ENCODE measurements around the gene LRP5. TPM values are rescaled to one million over a fixed set of nuclear protein-coding genes. Genes with fewer than 3 reads are reported as not detected.

LRP5 gene
- polyA plus RNA-seq, 4 donors: 39.7 to 122 (median 78.4) TPM

- Histone ChIP-seq H3K9me3 (ENCODE audit: control insufficient read depth in 2 of 2, insufficient read depth in 1 of 2, low read depth in 1 of 2, low read length in 1 of 2) (no peaks in the 10 kb centered on the region), H3K27me3 (ENCODE audit: control insufficient read depth in 3 of 3, insufficient read depth in 3 of 3, low read length in 3 of 3) (no peaks in the 10 kb centered on the region), H3K4me1 (ENCODE audit: control insufficient read depth in 3 of 3, insufficient read depth in 2 of 3, low read depth in 1 of 3, low read length in 2 of 3) (peaks cover 11 to 23% (median 13%) of the 10 kb centered on the region in 3 donors), H3K4me3 (ENCODE audit: low read depth in 1 of 3, low read length in 3 of 3) (no peak overlapping the region), H3K36me3 (ENCODE audit: control insufficient read depth in 3 of 3, insufficient read depth in 2 of 3, low read depth in 1 of 3, low read length in 3 of 3) (peaks cover 0 to 88% (median 6%) of the 10 kb centered on the region in 3 donors), H3K27ac (ENCODE audit: low read depth in 1 of 3, low read length in 2 of 3) (peak overlapping the region in 1 of 3 donors; percentile 66)
- peak in 1 of 2 donors; percentile 69 for DNase-seq
- no peak for FAIRE-seq
- 82 to 90% (median 84%) methylated on average over 15 of the region's 15 CpGs for WGBS, 3 donors
Measured at GRCh38 chr11:68402355-68403031, 90.1 kb downstream of the LRP5 start.

- FAIRE-seq (no peak), DNase-seq (no peak)
- Histone ChIP-seq H3K27me3 (ENCODE audit: control insufficient read depth in 3 of 3, insufficient read depth in 3 of 3, low read length in 3 of 3) (no peaks in the 10 kb centered on the region), H3K9me3 (ENCODE audit: control insufficient read depth in 2 of 2, insufficient read depth in 1 of 2, low read depth in 1 of 2, low read length in 1 of 2) (no peaks in the 10 kb centered on the region), H3K4me1 (ENCODE audit: control insufficient read depth in 3 of 3, insufficient read depth in 2 of 3, low read depth in 1 of 3, low read length in 2 of 3) (peaks cover 8 to 15% (median 13%) of the 10 kb centered on the region in 3 donors), H3K36me3 (ENCODE audit: control insufficient read depth in 3 of 3, insufficient read depth in 2 of 3, low read depth in 1 of 3, low read length in 3 of 3) (peaks cover 0 to 88% (median 6%) of the 10 kb centered on the region in 3 donors), H3K4me3 (ENCODE audit: low read depth in 1 of 3, low read length in 3 of 3) (no peak overlapping the region), H3K27ac (ENCODE audit: low read depth in 1 of 3, low read length in 2 of 3) (no peak overlapping the region)
- WGBS, 3 donors: 94 to 95% (median 95%) methylated on average over 18 of the region's 18 CpGs
Measured at GRCh38 chr11:68403424-68403823, 91.0 kb downstream of the LRP5 start.

GRCh38 chr11:68403831-68404230, 91.4 kb downstream of the LRP5 start:
- 90% methylated on average over 12 of the region's 12 CpGs for WGBS, 3 donors
- Histone ChIP-seq H3K36me3 (ENCODE audit: control insufficient read depth in 3 of 3, insufficient read depth in 2 of 3, low read depth in 1 of 3, low read length in 3 of 3) (peaks cover 0 to 91% (median 6%) of the 10 kb centered on the region in 3 donors), H3K27ac (ENCODE audit: low read depth in 1 of 3, low read length in 2 of 3) (no peak overlapping the region), H3K27me3 (ENCODE audit: control insufficient read depth in 3 of 3, insufficient read depth in 3 of 3, low read length in 3 of 3) (no peaks in the 10 kb centered on the region), H3K9me3 (ENCODE audit: control insufficient read depth in 2 of 2, insufficient read depth in 1 of 2, low read depth in 1 of 2, low read length in 1 of 2) (no peaks in the 10 kb centered on the region), H3K4me1 (ENCODE audit: control insufficient read depth in 3 of 3, insufficient read depth in 2 of 3, low read depth in 1 of 3, low read length in 2 of 3) (peaks cover 8 to 15% (median 13%) of the 10 kb centered on the region in 3 donors), H3K4me3 (ENCODE audit: low read depth in 1 of 3, low read length in 3 of 3) (no peak overlapping the region)
- FAIRE-seq (no peak), DNase-seq (no peak)

GRCh38 chr11:68406324-68407313, 94.2 kb downstream of the LRP5 start:
- no peak overlapping the region for H3K4me3 ChIP-seq (ENCODE audit: low read depth in 1 of 3, low read length in 3 of 3)
- H3K4me1 ChIP-seq (ENCODE audit: control insufficient read depth in 3 of 3, insufficient read depth in 2 of 3, low read depth in 1 of 3, low read length in 2 of 3): peaks cover 0 to 2% (median 0%) of the 10 kb centered on the region in 3 donors
- FAIRE-seq (no peak), DNase-seq (peak in 1 of 2 donors; percentile 20)
- peak overlapping the region in 1 of 3 donors; percentile 45 for H3K27ac ChIP-seq (ENCODE audit: low read depth in 1 of 3, low read length in 2 of 3)
- WGBS, 3 donors: 83 to 84% (median 84%) methylated on average over 34 of the region's 34 CpGs
- peaks cover 2 to 94% (median 6%) of the 10 kb centered on the region in 3 donors for H3K36me3 ChIP-seq (ENCODE audit: control insufficient read depth in 3 of 3, insufficient read depth in 2 of 3, low read depth in 1 of 3, low read length in 3 of 3)
- no peaks in the 10 kb centered on the region for H3K9me3 ChIP-seq (ENCODE audit: control insufficient read depth in 2 of 2, insufficient read depth in 1 of 2, low read depth in 1 of 2, low read length in 1 of 2)
- no peaks in the 10 kb centered on the region for H3K27me3 ChIP-seq (ENCODE audit: control insufficient read depth in 3 of 3, insufficient read depth in 3 of 3, low read length in 3 of 3)

- H3K36me3 ChIP-seq (ENCODE audit: control insufficient read depth in 3 of 3, insufficient read depth in 2 of 3, low read depth in 1 of 3, low read length in 3 of 3): peaks cover 2 to 94% (median 7%) of the 10 kb centered on the region in 3 donors
- WGBS, 3 donors: 91 to 95% (median 95%) methylated on average over 9 of the region's 9 CpGs
- H3K4me1 ChIP-seq (ENCODE audit: control insufficient read depth in 3 of 3, insufficient read depth in 2 of 3, low read depth in 1 of 3, low read length in 2 of 3): no peaks in the 10 kb centered on the region
- no peak for DNase-seq
- H3K27me3 ChIP-seq (ENCODE audit: control insufficient read depth in 3 of 3, insufficient read depth in 3 of 3, low read length in 3 of 3): no peaks in the 10 kb centered on the region
- no peak overlapping the region for H3K27ac ChIP-seq (ENCODE audit: low read depth in 1 of 3, low read length in 2 of 3)
- H3K4me3 ChIP-seq (ENCODE audit: low read depth in 1 of 3, low read length in 3 of 3): no peak overlapping the region
- no peaks in the 10 kb centered on the region for H3K9me3 ChIP-seq (ENCODE audit: control insufficient read depth in 2 of 2, insufficient read depth in 1 of 2, low read depth in 1 of 2, low read length in 1 of 2)
- no peak for FAIRE-seq
Measured at GRCh38 chr11:68408512-68408911, 96.1 kb downstream of the LRP5 start.

- H3K4me3 ChIP-seq (ENCODE audit: low read depth in 1 of 3, low read length in 3 of 3): no peak overlapping the region
- DNase-seq (no peak), FAIRE-seq (no peak)
- no peak overlapping the region for H3K27ac ChIP-seq (ENCODE audit: low read depth in 1 of 3, low read length in 2 of 3)
- H3K4me1 ChIP-seq (ENCODE audit: control insufficient read depth in 3 of 3, insufficient read depth in 2 of 3, low read depth in 1 of 3, low read length in 2 of 3): no peaks in the 10 kb centered on the region
- no peaks in the 10 kb centered on the region for H3K9me3 ChIP-seq (ENCODE audit: control insufficient read depth in 2 of 2, insufficient read depth in 1 of 2, low read depth in 1 of 2, low read length in 1 of 2)
- WGBS, 3 donors: 92 to 95% (median 94%) methylated on average over 29 to 30 of the region's 30 CpGs
- H3K27me3 ChIP-seq (ENCODE audit: control insufficient read depth in 3 of 3, insufficient read depth in 3 of 3, low read length in 3 of 3): no peaks in the 10 kb centered on the region
- peaks cover 6 to 96% (median 7%) of the 10 kb centered on the region in 3 donors for H3K36me3 ChIP-seq (ENCODE audit: control insufficient read depth in 3 of 3, insufficient read depth in 2 of 3, low read depth in 1 of 3, low read length in 3 of 3)
Measured at GRCh38 chr11:68409748-68410344, 97.5 kb downstream of the LRP5 start.

GRCh38 chr11:68411501-68411991, 99.2 kb downstream of the LRP5 start:
- H3K4me3 ChIP-seq (ENCODE audit: low read depth in 1 of 3, low read length in 3 of 3): no peak overlapping the region
- peaks cover 8 to 93% (median 12%) of the 10 kb centered on the region in 3 donors for H3K36me3 ChIP-seq (ENCODE audit: control insufficient read depth in 3 of 3, insufficient read depth in 2 of 3, low read depth in 1 of 3, low read length in 3 of 3)
- no peaks in the 10 kb centered on the region for H3K9me3 ChIP-seq (ENCODE audit: control insufficient read depth in 2 of 2, insufficient read depth in 1 of 2, low read depth in 1 of 2, low read length in 1 of 2)
- no peaks in the 10 kb centered on the region for H3K27me3 ChIP-seq (ENCODE audit: control insufficient read depth in 3 of 3, insufficient read depth in 3 of 3, low read length in 3 of 3)
- 65 to 78% (median 78%) methylated on average over 17 of the region's 17 CpGs for WGBS, 3 donors
- DNase-seq (peak in 1 of 2 donors; percentile 71), FAIRE-seq (no peak)
- H3K4me1 ChIP-seq (ENCODE audit: control insufficient read depth in 3 of 3, insufficient read depth in 2 of 3, low read depth in 1 of 3, low read length in 2 of 3): no peaks in the 10 kb centered on the region
- peak overlapping the region in 2 of 3 donors; percentile 34 to 56 for H3K27ac ChIP-seq (ENCODE audit: low read depth in 1 of 3, low read length in 2 of 3)
